Pulmonary artery endothelial cell (primary cell): Measurements from ENCODE around the gene TCEAL1. TPM values are rescaled to one million over a fixed set of nuclear protein-coding genes. Genes with fewer than 3 reads are reported as not detected.
"Not testable (repeated sequence)": the region's sequence is repeated elsewhere in the genome, so short reads cannot be mapped to it uniquely, and the experiment has no call there.

ENCODE experiments used
- DNase-seq: peaks from one replicate; pipeline ENCODE4 v3.0.0-alpha.2; 2011; ENCODE audit warnings: low read depth, low spot score
- total RNA-seq: library from RNA; depleted of rRNA; stranded (reverse); fragments of >200 nt; gene quantifications from 2 replicates; pipeline ENCODE4 v1.2.3, GENCODE V29; 2014

Gene TCEAL1
- total RNA-seq = 15.8 and 19.7 TPM in 2 replicates

GRCh38 chrX:103628386-103629317 is at the start of gene TCEAL1:
Gene TCEAL1 (plus strand): TSS chrX:103628975. CDS start chrX:103629917, 942 bp downstream.
- no peak for DNase-seq

GRCh38 chrX:103584596-103584995 is 44.2 kb upstream of the TCEAL1 start:
- DNase-seq = no peak

- DNase-seq = no peak
Measured at GRCh38 chrX:103585411-103586313, 43.1 kb upstream of the TCEAL1 start, which contains the start of gene TCEAL4. Gene TCEAL4 (plus strand): TSS chrX:103585515. CDS start chrX:103586676, 1,161 bp downstream.

DNA sequence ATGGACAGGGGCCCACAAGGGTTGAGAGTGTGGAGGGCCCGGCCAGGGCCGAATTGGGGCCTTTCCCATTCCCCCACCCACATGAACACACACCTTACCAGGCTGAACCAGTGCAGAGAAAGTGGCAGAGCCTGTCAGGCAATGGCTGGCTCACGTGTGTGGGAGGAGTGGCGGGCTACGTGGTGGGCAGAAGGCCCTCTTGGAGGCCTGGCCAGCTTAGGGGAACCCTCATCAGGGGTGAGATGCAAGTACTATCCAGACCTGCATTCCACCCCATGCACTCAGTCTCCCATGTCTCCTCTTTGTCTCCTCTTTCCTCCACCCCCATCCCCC is 42.5 kb upstream of the TCEAL1 start:
- DNase-seq = no peak

DNA sequence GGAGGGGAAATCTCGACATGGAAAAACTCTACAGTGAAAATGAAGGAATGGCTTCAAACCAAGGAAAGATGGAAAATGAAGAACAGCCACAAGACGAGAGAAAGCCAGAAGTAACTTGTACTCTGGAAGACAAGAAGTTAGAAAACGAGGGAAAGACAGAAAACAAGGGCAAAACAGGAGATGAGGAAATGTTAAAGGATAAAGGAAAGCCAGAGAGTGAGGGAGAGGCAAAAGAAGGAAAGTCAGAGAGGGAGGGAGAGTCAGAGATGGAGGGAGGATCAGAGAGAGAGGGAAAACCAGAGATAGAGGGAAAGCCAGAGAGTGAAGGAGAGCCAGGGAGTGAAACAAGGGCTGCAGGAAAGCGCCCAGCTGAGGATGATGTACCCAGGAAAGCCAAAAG is 42.1 kb upstream of the TCEAL1 start:
- no peak for DNase-seq

DNA sequence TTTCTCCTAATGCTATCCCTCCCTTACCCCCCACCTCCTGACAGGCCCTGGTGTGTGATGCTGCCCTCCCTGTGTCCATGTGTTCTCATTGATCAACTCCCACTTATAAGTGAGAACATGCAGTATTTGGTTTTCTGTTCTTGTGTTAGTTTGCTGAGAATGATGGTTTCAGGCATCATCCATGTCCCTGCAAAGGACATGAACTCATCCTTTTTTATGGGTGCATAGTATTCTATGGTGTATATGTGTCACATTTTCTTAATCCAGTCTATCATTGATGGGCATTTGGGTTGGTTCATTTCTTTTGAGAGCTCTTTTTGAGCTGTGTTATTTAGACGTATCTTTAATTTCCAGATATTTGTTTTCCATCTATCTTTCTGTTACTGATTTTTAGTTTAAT is 36.5 kb upstream of the TCEAL1 start:
- not testable (repeated sequence) for DNase-seq

GRCh38 chrX:103595202-103595601 is 33.6 kb upstream of the TCEAL1 start:
- DNase-seq = not testable (repeated sequence)

GRCh38 chrX:103607364-103608305 is 21.1 kb upstream of the TCEAL1 start, which contains the start of gene TCEAL3:
Gene TCEAL3 (plus strand): TSS chrX:103607963. CDS start chrX:103609065, 1,102 bp downstream.
- DNase-seq = no peak

- DNase-seq = no peak
Measured at GRCh38 chrX:103608306-103608963, 20.3 kb upstream of the TCEAL1 start.

DNA sequence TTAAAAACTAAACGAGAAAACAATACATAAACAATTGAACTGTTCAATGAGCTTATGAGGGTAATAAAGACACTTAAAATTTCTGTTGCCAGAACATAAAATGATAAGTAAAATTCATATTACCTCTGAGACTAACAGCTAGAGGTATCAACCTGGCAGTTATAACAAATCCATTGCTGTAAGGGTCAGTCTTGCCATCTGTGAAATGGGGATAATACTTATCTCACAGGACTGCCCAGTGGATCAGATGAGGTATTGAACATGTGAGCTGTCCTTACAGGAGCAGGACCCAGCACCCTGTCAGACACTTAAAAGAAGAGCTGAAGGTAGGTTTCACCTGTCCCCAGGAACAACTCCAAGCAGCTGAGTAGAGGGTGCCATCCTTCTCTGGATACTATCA is 18.5 kb upstream of the TCEAL1 start:
- no peak for DNase-seq

DNA sequence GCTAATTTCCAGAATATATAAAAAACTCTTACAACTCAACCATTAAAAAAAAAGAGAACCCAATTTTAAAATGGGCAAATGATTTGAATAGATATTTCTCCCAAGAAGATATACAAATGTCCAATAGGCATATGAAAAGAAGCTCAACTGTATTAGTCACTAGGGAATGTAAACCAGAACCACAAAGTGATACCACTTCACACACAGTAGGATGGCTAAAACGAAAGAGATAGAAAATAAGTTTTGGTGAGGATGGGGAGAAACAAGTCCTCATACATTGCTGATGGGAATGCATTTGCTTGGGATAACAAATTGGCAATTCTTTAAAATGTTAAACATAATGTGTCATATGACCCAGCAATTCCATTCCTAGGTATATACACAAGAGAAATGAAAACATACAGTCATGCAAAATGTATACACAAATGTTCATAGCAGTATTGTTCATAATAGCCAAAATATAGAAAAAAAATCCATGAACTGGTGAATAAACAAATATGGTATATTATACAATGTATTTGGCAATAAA is 15.3 kb upstream of the TCEAL1 start:
- DNase-seq = no peak

DNA sequence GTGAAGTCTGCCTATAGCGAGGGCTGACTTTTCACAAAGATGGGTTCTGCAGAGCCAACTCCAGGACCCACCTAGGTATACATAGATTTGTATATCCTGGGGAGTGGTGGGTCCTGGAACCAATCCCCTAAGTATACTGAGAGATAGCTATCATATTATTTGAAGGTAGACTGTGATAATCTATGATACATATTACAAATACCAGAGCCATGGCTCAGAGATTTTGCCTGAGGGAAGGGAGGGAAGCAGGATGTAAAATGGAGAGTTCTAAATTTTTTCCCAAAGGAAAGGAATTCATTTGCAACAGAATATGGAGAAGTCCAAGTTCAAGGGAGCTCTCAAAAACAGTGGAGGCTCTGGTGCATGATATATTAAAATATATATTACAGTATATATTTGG is 13.8 kb upstream of the TCEAL1 start:
- no peak for DNase-seq

DNA sequence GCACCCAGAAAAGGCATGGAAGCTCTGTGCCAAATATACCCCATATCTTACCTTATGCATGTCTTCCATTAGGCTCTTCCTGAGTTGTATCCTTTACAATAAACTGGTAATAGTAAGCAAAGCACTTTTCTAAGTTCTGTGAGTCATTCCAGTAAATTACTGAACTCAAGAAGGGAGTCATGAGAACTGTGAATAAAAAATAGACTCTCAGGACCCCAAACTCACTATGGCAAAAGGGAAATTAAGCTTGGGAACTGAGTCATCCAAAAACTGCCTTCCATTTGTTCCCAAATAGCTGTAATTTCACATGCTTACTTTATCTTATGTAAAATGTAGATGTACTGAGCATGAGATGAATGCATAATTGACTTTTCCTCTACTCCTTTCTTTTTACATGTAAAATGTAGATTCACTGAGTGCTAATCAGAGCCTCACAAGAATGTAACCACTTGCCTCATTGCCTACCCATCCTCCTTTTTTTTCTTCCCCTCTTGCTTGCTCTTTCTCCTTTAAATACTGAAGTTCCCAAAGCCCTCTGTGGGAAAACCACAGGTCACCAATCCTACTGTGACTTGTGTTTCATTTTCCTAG is 12.9 kb upstream of the TCEAL1 start:
- no peak for DNase-seq

DNA sequence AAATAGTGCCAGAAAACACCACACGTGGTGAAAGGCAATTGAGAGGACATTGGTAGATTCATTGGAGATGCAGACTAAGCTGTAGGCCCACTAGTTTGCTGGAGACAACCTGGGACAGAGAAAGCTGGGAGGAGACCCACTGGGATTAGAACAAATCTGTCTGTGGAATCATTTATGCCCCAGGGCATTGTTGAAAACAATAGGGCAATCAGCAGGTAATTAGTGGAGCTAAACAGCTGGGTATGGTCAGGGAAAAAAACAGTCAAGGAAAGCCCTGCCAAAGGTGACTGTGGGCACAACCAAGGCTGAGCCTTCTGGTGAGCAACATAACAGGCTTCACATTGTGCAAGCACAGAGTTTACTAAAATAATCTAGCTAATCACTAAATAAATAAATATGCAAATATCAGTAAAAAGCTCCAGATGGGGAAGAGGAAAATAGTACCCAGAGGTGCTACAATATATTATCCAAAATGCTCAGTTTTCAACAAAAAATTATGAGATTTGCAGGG is 12.0 kb upstream of the TCEAL1 start:
- DNase-seq = no peak

GRCh38 chrX:103624111-103624510 is 4.7 kb upstream of the TCEAL1 start:
- no peak for DNase-seq

DNA sequence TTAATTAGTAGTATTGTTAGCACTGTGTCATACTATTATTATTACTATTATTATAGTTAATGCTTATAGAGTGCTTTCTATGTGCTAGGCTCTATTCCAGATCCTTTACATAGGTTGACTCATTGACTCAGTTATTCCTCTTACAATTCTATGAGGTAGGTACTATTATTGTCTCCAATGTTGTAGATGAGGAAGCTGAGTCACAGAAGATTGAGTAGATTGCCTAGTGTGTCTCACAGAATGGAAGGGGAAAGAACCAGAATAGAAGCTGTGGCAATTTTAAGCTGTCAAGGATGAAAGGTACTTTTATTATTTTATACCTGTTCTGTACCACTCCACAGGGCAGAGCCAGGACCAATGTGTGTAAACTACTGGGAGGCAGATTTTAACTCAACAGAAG is 1.9 kb upstream of the TCEAL1 start:
- no peak for DNase-seq

DNA sequence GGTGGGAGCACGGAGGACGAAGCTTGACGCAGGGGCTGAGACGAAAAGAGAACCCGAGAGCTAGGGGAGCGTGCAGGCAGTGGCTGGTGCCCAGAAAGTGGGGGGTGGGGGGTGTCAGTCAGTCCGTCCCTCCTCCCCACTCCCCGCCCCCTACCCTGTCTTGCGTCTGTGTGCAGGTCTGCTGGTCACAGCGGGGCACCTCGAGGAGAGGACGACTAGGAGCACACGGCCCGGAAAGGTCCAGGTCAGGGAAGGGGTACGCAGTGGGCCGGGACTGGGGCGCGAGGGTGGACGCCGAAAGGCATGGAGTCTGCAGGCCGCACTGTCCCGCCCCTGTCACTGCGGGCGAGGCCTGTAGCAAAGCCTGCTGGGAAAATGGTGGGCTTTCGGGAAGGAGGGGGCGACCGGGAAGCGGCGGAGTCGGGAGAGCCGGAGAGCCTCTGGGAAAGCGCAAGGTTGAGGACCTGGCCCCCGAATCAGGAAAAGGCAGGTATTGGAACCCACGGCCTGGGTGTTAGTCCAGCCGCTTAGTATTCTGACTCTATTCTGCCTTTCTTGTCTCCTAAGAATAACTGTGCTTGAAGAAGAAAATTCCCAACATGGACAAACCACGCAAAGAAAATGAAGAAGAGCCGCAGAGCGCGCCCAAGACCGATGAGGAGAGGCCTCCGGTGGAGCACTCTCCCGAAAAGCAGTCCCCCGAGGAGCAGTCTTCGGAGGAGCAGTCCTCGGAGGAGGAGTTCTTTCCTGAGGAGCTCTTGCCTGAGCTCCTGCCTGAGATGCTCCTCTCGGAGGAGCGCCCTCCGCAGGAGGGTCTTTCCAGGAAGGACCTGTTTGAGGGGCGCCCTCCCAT is 769 bp downstream of the TCEAL1 start:
- DNase-seq = no peak

- DNase-seq = no peak
Measured at GRCh38 chrX:103630171-103630511, 1.4 kb downstream of the TCEAL1 start.

- no peak for DNase-seq
Measured at GRCh38 chrX:103631145-103631544, 2.4 kb downstream of the TCEAL1 start.
